HG03558 (cell line): ENCODE results near the gene PSMD9.
"Not testable (repeated sequence)": the region's sequence is repeated elsewhere in the genome, so short reads cannot be mapped to it uniquely, and the experiment has no call there.

Experiments used
- ATAC-seq: cut with Tn5 transposase; IDR thresholded peaks from one replicate; pipeline ENCODE4 v1.9.1; 2021; ENCODE audit warnings: moderate number of reproducible peaks; ENCODE audit not compliant: unreplicated experiment; ENCODE audit errors: extremely low read depth

PSMD9 gene

DNA sequence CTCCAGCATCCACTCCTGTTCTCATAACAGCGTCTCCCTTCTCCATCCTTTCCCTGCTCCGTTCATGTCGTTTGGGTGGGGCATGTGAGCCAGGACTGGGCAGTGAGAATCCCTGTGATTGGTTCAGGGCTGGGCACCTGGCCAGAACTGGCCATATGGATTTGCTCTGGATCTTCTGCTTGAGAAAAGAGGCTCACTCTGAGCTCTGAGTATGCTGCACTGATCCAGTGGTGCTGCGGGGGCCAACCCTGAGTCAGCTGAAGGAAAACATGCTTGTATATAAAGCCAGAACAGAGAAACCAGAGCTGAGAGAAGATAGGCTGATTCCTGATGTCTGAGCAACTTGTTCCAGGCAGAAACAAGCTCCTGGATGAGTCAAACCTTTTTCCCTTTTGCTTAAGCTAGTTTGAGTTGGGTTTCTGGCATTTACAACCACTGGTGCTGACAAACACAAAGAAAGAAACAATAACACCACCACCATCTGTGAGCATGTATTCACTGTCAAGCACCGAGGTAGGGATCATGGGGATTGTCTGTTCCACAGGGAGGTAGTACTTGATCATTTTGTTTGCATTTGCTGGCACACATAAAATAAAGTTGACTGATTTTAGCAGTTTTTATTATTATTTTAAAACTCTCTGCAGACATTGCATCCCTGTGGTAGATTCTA lies 15.9 kb upstream of the PSMD9 start:
- ATAC-seq: no peak

DNA sequence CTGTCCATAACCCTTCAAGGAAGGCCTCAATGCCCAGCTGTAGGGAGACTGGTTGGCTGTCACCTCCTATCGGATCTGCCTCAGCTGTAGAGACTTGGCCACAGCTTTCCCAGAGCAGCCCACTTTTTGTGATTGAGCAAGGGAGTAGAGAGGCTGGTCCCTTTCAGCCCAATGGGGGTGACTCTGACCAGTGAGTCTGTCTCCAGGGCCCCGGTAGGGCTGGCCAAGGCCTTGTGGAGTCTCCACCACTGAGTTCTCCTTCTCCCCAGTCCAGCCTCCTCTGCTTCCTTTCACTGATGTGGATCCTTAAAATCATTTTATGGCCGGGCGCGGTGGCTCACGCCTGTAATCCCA lies 15.4 kb upstream of the PSMD9 start:
- ATAC-seq: no peak

DNA sequence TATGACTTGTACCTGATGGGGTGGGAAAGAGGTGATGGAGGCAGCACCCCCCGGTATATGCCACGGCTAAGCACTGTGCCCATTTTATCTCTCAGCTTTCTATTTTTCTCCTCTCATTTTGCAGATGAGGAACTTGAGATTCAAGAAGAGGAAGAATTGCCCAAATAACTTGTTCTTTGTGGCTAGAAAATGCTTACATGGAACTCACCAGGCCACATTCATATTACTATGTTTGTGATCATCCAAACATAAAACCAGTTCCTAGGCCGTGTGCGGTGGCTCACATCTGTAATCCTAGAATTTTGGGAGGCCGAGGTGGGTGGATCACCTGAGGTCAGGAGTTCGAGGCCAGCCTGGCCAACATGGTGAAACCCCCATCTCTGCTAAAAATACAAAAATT lies 14.5 kb upstream of the PSMD9 start:
- no peak for ATAC-seq

DNA sequence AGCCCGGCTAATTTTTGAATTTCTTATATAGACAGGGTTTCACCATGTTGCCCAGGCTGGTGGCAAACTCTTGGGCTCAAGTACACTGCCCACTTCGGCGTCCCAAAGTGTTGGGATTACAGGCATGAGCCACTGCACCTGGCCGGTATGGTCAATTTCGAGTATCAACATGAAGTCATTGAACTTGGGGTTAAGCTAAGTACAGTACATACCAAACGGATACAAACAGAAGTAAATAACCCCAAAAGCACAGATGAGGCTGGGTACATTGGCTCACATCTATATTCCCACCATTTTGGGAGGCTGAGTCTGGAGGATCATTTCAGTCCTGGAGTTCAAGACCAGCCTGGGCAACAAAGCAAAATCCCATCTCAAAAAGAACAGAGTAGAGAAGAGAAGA lies 13.0 kb upstream of the PSMD9 start:
- no peak for ATAC-seq

DNA sequence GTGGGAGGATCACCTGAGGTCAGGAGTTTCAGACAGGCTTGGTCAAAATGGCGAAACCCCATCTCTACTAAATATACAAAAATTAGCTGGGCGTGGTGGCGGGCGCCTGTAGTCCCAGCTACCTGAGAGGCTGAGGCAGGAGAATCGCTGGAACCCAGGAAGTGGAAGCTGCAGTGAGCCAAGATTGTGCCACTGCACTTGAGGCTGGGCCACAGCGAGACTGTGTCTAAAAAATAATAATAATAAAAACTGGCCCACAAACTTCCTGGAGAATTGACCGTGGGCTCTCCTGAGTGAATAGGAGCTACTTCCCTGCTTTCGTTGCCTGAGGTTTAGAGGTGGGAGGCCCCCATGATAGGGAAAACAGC lies 12.5 kb upstream of the PSMD9 start:
- ATAC-seq: not testable (repeated sequence)

DNA sequence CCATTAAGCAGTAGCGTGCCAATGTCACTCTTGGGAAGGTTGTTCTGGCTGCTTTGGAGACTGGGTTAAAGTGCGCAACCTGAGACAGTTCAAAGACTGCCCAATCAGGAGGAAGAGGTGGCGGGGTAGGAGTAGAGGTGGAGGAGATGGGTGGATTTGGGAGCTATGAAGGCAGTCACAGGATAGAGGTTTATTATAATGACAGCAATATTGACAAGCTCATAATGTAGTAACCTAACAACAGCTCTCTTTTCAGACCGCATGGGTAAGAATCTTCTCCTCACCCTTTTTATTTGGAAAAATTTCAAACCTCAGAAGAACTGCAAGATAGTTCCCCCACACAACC lies 5.3 kb upstream of the PSMD9 start:
- no peak for ATAC-seq

DNA sequence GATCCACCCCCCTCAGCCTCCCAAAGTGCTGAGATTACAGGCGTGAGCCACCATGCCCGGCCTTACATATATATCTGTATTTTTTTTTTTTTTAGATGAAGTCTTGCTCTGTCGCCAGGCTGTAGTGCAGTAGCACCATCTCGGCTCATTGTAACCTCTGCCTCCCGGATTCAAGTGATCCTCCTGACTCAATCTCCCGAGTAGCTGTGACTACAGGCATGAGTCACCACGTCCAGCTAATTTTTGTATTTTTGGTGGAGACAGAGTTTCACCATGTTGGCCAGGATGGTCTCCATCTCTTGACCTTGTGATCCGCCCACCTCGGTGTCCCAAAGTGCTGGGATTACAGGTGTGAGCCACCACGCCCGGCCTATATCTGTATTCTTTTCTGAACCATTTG lies 3.5 kb upstream of the PSMD9 start:
- ATAC-seq: not testable (repeated sequence)

DNA sequence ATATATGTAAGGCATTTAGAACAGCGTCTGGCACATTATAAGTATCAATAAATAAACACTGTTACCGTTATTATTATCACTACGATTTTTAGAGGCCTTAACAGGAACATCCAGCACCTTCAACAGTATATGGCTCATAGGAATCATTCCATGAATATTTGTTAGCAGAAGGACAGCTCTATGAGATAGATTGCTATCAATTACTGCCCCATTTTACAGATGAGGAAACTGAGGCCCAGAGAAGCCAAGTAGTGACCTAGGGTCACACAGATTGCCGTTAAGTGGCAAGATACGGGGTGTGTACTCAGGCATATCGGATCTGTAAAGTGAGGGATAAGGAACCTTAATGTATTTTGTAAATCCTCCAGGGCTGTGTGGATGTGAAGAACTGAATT lies 510 bp upstream of the PSMD9 start:
- ATAC-seq: no peak

DNA sequence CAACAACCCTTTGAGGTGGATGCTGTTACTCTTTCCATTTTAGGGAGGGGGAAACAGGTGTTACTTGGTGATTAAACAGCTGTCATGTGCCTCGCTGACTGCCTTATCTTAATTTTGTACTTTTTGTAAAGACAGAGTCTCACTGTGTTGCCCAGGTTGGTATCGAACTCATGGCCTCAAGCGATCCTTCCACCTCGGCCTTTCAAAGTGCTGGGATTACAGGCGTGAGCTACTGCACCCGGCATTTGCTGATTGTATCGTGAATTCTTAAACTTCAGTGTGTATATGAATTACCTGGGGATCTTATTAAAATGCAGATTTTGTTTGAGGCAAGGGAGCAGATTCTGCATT lies 659 bp downstream of the PSMD9 start:
- no peak for ATAC-seq

DNA sequence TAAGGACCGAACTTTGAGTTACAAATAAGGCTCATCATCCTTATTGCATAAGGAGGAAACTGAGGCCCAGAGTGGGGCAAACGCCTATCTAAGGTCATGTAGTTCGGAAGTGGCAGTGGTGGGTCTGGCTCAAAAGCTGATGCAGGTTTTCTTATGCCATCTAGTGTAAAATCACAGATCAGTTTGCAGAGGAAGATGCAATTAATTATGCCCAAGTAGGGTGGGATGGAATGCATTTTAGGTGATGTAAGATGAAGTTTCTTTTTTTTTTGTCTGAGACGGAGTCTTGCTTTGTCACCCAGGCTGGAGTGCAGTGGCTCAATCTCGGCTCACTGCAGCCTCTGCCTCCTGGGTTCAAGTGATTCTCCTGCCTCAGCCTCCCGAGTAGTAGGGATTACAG lies 1.1 kb downstream of the PSMD9 start:
- not testable (repeated sequence) for ATAC-seq

DNA sequence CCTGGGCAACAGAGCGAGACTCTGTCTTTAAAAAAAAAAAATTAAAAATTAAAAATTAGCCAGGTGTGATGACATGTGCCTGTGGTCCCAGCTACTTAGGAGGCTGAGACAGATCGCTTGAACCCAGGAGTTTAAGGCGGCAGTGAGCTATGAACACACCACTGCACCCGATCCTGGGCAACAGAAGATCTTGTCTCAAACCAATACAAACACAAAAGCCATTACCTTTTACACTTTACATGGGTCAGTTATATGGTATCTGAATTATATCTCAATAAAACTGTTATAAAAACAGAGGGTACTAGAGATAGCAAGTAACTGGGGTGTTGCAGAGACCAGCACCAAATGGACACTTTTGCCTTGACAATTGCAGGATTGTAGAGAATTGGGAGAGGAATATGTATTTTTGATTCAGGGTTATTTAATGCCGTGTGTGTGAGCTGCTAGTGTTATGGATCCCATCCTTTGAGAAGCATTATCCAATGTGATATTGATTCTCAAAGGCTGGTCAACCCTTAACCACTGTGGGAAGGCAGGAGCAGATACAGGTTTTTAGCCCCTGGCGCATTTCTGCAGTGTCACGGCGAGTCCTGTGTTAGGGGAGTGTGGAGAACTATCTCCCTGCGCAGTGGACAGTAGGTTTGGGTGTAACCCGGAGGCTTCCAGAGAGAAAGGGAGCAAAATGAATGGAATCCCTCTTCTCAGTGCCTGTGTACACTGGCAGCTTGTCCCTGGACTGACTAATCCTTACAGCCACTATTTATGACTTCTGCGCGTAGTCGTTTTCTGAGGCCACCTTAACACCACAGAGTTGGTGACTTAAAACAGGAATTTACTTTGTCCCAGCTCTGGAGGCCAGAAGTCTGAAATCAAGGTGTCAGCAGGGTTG lies 4.3 kb downstream of the PSMD9 start:
- no peak for ATAC-seq

DNA sequence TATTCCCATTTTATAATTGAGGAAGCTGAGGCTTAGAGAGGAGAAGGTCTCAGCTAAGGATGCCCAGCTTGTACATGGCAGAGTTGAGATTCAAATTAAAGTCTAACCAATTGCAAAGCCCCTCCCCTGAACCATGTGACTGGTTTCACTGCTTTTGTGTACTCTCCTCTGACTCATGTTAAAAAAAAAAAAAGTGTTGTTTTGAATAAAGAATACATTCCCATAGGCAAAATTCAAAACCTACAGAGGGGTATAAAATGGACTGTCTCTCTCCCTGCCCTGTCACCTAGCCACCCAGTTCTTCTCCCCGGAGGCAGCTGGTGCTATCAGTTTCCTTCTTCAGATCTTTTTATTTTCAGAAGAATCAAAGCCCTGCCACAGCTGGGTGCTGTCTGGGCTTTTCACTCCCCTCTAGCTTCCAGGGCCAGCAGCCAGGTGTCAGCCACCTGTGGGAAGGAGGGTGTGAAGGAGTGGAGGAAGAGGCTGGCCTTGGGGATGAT lies 5.4 kb downstream of the PSMD9 start:
- no peak for ATAC-seq

DNA sequence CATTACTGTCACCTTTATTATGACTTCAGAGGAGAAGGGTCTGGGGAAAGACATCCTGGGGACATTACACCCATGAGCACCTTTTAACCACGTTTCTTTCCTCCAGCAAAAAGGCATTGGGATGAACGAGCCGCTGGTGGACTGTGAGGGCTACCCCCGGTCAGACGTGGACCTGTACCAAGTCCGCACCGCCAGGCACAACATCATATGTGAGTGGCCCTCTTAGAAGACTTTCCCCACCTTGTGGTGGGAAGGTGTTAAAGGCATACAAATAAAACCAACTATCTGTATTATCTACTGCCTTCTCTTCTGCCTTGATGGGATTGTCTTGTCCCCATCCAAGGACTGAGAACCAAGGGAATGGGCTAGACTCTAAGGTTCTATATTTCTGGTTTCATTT lies 6.0 kb downstream of the PSMD9 start:
- no peak for ATAC-seq

DNA sequence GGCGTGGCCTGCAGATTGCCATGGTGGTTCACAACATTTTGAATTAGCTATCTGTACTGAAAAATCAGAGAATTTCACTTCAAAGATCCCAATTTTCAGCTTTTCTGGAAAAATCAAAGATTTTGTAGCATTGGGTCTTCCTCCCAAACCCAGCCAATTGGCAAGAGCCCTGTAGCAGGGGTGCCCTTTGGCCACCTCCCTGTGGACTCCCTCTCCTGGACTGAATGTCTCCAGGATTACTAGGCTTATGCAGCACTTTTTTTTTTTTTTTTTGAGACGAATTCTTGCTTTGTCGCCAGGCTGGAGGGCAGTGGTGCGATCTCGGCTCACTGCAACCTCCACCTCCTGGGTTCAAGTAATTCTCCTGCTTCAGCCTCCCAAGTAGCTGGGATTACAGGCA lies 9.7 kb downstream of the PSMD9 start:
- ATAC-seq: no peak

DNA sequence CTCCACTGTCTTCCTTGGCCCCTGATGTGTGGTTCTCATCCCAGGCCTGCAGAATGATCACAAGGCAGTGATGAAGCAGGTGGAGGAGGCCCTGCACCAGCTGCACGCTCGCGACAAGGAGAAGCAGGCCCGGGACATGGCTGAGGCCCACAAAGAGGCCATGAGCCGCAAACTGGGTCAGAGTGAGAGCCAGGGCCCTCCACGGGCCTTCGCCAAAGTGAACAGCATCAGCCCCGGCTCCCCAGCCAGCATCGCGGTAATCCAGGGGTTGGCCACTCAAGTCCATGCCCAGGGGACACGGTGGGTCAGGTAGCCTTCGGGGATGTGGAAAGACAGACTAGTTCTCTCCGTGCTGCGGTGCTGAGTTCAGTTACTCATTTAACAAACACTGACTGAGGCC lies 11.0 kb downstream of the PSMD9 start:
- no peak for ATAC-seq

DNA sequence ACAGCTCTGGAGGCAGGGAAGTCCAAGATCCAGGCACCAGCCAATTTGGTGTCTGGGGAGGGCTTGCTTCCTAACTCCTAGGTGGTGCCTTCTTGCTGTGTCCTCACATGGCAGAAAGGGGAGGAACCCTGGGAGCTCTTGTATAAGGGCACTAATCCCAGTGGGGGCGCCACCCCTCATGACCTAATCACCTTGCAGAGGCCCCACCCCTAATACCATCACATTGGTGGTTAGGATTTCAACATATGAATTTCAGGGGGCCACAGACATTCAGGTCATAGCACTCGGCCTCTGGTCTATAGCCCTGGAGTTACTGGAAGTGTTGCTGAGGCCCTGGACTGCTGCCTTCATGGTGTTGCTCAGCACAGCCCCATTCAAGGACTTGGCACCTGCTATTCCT lies 14.6 kb downstream of the PSMD9 start:
- ATAC-seq: no peak

DNA sequence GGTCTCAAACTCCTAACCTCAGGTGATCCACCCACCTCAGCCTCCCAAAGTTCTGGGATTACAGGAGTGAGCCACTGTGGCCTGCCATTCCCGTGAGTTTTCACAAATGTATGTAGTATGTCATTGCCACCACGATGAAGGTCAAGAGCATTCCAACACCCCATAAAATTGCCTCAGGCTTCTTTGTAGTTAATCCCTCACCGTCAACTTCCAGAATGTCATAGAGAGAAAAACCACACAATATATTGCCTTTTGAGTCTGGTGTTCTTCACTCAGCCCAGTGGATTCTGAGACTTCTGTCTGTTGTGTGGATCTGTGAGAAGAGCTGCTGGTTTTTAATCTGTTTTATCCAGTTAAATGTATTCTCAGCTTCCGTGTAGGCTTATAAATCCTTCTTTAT lies 17.2 kb downstream of the PSMD9 start:
- ATAC-seq: no peak

DNA sequence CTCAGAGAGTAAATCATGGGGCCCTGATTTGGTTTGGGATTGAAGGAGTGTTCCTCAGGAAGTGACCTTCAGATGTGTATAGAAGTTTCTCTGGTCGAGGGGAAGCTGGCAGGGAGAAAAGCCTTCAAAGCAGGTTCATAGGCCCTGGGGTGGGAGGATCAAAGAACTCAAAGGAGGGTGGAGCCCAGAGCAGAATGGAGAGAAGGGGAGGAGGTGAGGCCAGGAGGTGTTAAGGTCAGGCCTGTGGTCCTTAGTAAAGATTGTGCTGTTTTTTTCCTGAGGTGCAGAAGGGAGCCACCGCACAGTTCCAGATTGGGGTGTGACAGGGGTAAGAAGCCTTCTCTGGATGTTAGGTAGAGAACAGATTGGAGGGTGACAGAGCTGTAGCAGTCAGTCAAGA lies 20.1 kb downstream of the PSMD9 start:
- ATAC-seq: no peak

DNA sequence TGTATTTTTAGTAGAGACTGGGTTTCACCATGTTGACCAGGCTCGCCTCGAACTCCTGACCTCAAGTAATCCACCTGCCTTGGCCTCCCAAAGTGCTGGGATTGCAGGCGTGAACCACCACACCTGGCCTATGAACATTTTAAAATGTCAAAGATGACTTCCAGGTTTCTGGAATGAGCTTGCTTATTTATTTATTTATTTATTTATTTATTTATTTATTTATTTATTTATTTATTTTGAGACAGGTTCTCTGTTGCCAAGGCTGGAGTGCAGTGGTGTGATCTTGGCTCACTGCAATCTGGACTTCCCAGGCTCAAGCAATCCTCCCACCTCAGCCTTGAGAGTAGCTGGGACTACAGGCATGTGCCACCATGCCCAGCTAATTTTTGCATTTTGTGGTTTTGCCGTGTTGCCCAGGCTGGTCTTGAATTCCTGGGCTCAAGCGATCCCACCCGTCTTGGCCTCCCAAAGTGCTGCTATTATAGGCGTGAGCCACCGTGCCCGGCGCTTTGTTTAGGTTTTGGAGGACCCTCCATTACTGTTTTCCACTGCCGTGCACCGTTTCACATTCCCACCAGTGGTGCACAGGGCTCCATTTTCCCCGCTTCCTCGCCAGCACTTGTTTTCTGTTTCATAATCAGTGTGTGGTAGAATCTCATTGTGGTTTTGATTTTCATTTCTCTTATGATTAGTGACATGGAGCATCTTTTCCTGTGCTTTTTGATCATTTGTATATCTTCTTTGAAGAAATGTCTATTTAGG lies 23.4 kb downstream of the PSMD9 start:
- no peak for ATAC-seq

DNA sequence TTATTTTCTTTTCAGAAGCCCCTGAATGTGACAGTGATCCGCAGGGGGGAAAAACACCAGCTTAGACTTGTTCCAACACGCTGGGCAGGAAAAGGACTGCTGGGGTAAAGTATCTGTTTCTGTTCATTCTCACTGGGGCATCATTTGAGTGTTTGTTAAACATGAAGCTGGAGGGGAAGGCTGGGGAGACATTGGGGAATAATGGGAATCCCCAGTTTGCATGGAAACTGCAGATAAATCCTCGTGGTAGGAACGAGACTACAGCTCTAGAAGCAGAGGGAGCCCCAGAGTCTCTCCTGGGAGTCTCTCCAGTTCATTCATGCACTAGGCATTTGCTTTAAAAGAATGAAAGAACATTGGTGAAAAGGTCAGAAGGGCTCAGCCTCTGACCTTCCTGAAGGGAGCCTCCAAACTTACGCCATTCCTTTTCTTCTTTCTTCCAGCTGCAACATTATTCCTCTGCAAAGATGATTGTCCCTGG lies 27.3 kb downstream of the PSMD9 start:
- ATAC-seq: no peak

DNA sequence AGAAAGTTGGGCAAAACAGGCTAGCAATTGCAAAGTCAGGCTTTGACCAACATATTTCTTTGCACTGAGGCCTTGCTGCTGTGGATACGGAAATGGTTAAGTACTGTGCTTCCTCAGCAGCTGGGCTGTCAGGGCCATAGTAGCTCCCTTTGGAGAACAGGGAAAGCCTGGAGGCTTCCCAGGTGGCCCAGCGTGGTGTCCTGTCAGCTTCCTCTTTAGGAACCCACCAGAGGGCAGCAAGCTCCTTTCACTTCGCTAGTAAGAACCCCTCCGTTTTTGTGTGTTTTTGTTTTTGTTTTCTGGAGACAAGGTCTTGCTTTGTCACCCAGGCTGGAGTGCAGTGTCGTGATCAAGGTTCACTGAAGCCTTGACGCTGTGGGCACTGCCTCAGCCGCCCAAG lies 28.1 kb downstream of the PSMD9 start:
- no peak for ATAC-seq
